ENCODE results near the gene AAGAB.
A peak's percentile ranks its signal among the peaks of the same experiment; 100 is the strongest.

Gene AAGAB

DNA sequence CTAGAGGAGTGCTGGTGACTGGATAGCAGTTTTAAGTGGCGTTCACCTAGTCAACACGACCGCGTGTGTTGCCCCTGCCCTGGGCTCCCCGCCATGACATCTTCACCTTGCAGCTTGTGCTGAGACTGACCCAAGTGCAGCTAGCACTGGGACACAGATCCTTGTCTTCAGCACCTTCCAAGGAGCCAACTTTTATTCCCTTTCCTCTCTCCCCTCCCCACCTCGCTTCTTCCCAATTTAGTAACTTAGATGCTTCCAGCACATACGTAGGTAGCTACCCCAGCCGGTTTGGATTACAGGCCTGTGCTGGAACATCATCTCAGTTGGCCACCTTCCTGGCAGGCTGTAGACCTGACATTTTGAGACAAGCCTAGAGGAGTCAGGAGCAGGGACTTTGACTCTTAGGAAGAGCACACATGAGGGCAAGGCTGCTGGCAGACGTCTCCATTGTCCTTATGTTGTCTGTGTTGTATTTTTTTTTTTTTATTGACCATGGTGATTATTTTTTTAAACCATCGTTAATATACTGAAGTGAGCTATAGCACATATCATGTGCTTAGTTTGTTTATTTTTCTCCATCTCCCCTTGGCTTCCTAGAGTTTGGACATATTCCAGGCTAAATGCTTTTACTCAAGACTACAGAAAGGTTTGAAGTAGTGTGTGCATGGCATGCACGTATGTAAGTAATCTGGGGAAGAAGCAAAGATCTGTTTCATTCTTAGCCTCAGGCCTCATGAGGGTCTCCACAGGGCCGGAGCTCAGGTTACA is 61.1 kb downstream of the AAGAB start:
- peak overlapping the region; percentile 67 for H3K27ac ChIP-seq (ENCODE audit: low read depth, low read length)
- H3K9ac ChIP-seq (ENCODE audit: low read length): no peak overlapping the region
- H3K36me3 ChIP-seq (ENCODE audit: insufficient read depth, low read length): peaks cover 36% of the 10 kb centered on the region
- no peak overlapping the region for H3K4me3 ChIP-seq (ENCODE audit: low read depth in 1 of 2, low read length in 2 of 2)
- peaks cover 43% of the 10 kb centered on the region for H3K4me1 ChIP-seq (ENCODE audit: insufficient read depth, low read length)
- no peaks in the 10 kb centered on the region for H3K27me3 ChIP-seq (ENCODE audit: control insufficient read depth in 1 of 2, insufficient read depth in 2 of 2, low read length in 2 of 2)
- no peaks in the 10 kb centered on the region for H3K9me3 ChIP-seq (ENCODE audit: low read length)

DNA sequence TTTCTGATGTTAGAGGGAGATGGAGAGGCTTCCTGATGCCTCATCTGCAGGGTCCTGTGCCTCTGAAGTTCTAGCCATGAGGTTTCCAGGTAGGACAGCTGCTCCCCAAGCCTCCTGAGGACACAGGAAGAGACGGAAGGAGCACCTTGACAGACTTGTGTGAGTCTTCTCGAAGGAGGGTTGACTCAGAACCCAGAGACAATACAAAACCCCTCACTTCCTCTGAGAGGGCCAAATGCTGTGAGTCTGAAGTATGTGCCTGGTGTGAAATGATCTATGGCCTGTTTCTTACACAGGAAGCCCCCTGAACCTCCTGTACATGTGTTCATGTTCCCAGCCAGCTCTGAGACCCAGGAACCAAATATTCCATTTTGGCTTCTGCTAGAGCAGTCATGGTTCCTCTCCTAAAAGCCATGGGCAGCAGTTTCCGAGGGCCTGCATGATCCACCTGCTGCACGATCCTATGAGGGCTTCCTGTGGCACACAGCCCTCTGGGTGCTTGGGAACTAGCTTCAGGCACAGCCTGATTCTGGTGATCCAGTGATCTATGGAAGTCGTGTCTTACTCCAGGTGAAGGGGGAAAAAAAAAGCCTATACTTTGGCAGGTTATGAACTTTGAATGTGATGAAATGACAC is 62.2 kb downstream of the AAGAB start:
- Histone ChIP-seq H3K27me3 (ENCODE audit: control insufficient read depth in 1 of 2, insufficient read depth in 2 of 2, low read length in 2 of 2) (no peaks in the 10 kb centered on the region), H3K27ac (ENCODE audit: low read depth, low read length) (no peak overlapping the region), H3K9me3 (ENCODE audit: low read length) (no peaks in the 10 kb centered on the region), H3K9ac (ENCODE audit: low read length) (no peak overlapping the region), H3K4me1 (ENCODE audit: insufficient read depth, low read length) (peaks cover 53% of the 10 kb centered on the region), H3K4me3 (ENCODE audit: low read depth in 1 of 2, low read length in 2 of 2) (no peak overlapping the region), H3K36me3 (ENCODE audit: insufficient read depth, low read length) (peaks cover 40% of the 10 kb centered on the region)

DNA sequence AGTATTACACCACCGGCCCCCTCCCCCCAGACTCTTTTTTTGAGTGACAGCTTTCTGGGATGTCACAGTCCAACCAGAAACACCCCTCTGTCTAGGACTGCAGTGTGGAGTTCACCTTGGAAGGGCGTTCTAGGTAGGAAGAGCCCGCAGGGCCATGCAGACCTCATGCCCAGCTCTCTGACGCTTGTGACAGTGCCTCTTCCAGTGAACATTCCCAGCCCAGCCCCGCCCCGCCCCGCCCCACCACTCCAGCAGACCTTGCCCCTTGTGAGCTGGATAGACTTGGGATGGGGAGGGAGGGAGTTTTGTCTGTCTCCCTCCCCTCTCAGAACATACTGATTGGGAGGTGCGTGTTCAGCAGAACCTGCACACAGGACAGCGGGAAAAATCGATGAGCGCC is 63.6 kb downstream of the AAGAB start:
- Histone ChIP-seq H3K9me3 (ENCODE audit: low read length) (no peaks in the 10 kb centered on the region), H3K27ac (ENCODE audit: low read depth, low read length) (no peak overlapping the region), H3K27me3 (ENCODE audit: control insufficient read depth in 1 of 2, insufficient read depth in 2 of 2, low read length in 2 of 2) (no peaks in the 10 kb centered on the region), H3K4me3 (ENCODE audit: low read depth in 1 of 2, low read length in 2 of 2) (no peak overlapping the region), H3K4me1 (ENCODE audit: insufficient read depth, low read length) (peaks cover 68% of the 10 kb centered on the region), H3K9ac (ENCODE audit: low read length) (no peak overlapping the region), H3K36me3 (ENCODE audit: insufficient read depth, low read length) (peaks cover 40% of the 10 kb centered on the region)

DNA sequence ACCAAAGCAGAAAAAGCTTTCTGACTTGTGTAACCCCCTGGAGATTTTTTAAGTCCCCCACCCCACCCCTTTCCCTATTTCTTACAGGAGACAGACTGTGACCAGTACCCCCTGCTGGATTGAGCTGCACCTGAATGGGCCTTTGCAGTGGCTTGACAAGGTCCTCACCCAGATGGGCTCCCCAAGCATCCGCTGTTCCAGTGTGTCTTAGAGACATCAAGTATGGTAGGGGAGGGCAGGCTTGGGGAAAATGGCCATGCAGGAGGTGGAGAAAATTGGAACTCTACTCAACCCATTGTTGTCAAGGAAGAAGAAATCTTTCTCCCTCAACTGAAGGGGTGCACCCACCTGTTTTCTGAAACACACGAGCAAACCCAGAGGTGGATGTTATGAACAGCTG is 64.1 kb downstream of the AAGAB start:
- Histone ChIP-seq H3K36me3 (ENCODE audit: insufficient read depth, low read length) (peaks cover 38% of the 10 kb centered on the region), H3K27me3 (ENCODE audit: control insufficient read depth in 1 of 2, insufficient read depth in 2 of 2, low read length in 2 of 2) (no peaks in the 10 kb centered on the region), H3K4me3 (ENCODE audit: low read depth in 1 of 2, low read length in 2 of 2) (no peak overlapping the region), H3K4me1 (ENCODE audit: insufficient read depth, low read length) (peaks cover 73% of the 10 kb centered on the region), H3K9me3 (ENCODE audit: low read length) (no peaks in the 10 kb centered on the region), H3K9ac (ENCODE audit: low read length) (no peak overlapping the region), H3K27ac (ENCODE audit: low read depth, low read length) (peak overlapping the region; percentile 13)

DNA sequence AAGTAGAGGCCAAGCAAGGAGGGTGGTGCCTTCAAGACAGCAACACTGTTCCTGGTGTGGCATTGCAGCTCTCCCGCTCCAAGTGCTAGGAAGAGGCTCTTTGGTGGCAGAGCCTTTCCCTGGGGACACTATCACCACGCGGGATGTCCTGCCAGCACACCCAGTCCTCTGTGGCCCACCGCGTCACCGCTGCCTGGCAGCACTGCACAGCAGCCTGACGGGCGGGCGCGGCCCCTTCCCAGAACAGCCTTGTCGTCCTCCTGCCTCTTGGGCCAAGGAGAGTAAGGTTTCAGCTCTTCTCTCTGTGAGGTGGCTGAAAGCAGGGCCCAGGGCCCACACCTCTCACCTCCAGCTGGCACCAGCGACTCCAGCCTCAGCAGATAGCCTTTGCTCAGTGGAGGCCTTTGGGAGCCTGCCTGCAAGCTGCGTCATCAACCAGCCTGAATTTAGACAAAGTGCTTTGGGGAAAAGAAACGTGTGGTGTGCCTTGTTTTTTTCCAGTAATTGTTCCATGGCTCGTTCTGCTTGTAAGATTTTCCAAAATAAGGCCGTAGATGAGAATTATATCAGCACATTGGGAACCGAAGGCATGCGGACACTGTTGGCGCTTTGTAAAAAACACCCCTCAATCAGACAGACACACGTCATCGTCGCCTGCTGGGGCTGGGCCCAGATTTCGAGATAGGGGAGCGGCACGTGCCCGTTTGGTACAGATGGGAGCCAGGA is 65.0 kb downstream of the AAGAB start:
- peak overlapping the region; percentile 82 for H3K27ac ChIP-seq (ENCODE audit: low read depth, low read length)
- no peak overlapping the region for H3K9ac ChIP-seq (ENCODE audit: low read length)
- H3K4me1 ChIP-seq (ENCODE audit: insufficient read depth, low read length): peaks cover 76% of the 10 kb centered on the region
- H3K9me3 ChIP-seq (ENCODE audit: low read length): no peaks in the 10 kb centered on the region
- peaks cover 39% of the 10 kb centered on the region for H3K36me3 ChIP-seq (ENCODE audit: insufficient read depth, low read length)
- no peaks in the 10 kb centered on the region for H3K27me3 ChIP-seq (ENCODE audit: control insufficient read depth in 1 of 2, insufficient read depth in 2 of 2, low read length in 2 of 2)
- no peak overlapping the region for H3K4me3 ChIP-seq (ENCODE audit: low read depth in 1 of 2, low read length in 2 of 2)

DNA sequence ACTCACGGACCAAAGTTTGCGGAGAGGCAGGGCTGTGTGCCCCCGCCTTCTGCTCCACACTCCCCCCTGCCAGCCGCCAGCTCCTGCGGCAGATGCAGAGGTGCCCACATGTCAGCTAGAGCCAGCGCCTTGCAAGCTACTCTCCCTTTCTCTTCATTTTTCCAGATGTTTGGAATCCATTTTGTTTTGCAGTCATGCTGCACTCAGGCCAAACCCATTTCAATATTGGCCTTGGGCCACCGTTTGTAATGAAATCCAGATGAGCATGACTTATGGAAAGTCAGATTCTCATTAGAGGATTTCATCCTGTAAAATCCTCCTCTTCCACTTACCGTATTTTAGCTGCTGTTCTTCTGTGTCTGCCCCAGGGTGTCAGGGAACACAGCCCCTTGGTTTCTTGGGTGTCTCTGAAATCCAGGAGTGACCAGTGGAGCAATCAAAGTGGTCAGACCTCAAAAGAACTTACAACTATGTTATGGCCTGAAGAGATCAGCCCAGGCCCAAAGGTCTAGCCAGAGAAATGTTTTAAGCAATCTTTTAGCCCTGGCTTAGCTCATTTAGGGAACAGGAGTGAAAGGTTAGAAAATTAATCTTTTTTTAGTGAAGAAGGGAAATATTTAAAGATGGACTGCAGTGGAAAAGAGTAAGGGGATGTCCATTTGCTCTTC is 65.8 kb downstream of the AAGAB start:
- H3K4me1 ChIP-seq (ENCODE audit: insufficient read depth, low read length): peaks cover 77% of the 10 kb centered on the region

DNA sequence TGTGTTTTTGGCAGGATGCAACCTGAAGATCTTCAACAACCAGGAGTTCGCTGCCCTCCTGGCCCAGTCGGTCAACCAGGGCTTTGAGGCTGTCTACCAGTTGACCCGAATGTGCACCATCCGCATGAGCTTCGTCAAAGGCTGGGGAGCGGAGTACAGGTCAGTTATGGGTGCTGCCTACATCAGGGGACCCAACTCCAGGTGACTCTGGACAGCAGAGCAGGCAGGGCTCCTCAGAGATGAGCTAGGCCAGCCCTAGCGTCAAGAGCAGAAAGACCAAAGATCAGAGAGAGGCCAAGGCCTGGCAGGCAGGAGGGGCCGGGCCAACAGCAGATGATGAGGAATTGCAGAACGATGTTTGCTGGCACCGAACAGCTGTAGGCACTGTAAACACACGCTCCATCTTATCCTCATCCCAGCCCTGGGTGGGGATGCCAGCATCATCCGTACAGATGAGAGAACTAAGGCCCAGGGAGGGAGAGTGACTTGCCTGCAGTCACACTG is 67.1 kb downstream of the AAGAB start:
- no peak overlapping the region for H3K27ac ChIP-seq (ENCODE audit: low read depth, low read length)
- H3K36me3 ChIP-seq (ENCODE audit: insufficient read depth, low read length): peaks cover 37% of the 10 kb centered on the region
- H3K27me3 ChIP-seq (ENCODE audit: control insufficient read depth in 1 of 2, insufficient read depth in 2 of 2, low read length in 2 of 2): no peaks in the 10 kb centered on the region
- peaks cover 65% of the 10 kb centered on the region for H3K4me1 ChIP-seq (ENCODE audit: insufficient read depth, low read length)
- H3K9me3 ChIP-seq (ENCODE audit: low read length): no peaks in the 10 kb centered on the region
- H3K4me3 ChIP-seq (ENCODE audit: low read depth in 1 of 2, low read length in 2 of 2): no peak overlapping the region
- H3K9ac ChIP-seq (ENCODE audit: low read length): no peak overlapping the region

More for the DNA sequence above, 65.8 kb downstream of the AAGAB start:
- Histone ChIP-seq H3K9ac (ENCODE audit: low read length) (no peak overlapping the region), H3K4me3 (ENCODE audit: low read depth in 1 of 2, low read length in 2 of 2) (no peak overlapping the region), H3K27ac (ENCODE audit: low read depth, low read length) (peak overlapping the region; percentile 82), H3K27me3 (ENCODE audit: control insufficient read depth in 1 of 2, insufficient read depth in 2 of 2, low read length in 2 of 2) (no peaks in the 10 kb centered on the region), H3K9me3 (ENCODE audit: low read length) (no peaks in the 10 kb centered on the region), H3K36me3 (ENCODE audit: insufficient read depth, low read length) (peaks cover 39% of the 10 kb centered on the region)

DNA sequence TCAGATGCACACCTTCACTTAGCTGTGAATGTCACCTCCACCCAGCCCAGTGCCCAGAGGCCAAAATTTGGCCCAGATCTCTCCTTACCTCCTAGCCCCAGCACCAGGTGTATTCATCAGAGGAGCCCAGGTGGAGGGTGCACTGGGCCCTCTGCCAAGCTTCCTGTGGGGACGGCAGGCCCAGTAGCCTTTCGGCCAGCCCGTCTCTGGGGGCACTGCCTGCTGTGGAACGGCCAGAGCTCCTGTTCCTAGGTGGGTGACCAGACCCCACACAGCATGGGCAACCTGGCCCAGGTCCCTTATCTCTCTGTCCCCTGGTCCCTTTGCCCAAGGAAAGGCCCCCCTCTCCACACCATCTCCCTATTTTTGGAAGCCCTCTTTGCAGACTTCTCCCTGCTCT is 67.8 kb downstream of the AAGAB start:
- peaks cover 30% of the 10 kb centered on the region for H3K36me3 ChIP-seq (ENCODE audit: insufficient read depth, low read length)
- no peak overlapping the region for H3K9ac ChIP-seq (ENCODE audit: low read length)
- no peak overlapping the region for H3K4me3 ChIP-seq (ENCODE audit: low read depth in 1 of 2, low read length in 2 of 2)
- peak overlapping the region; percentile 2 for H3K27ac ChIP-seq (ENCODE audit: low read depth, low read length)
- H3K27me3 ChIP-seq (ENCODE audit: control insufficient read depth in 1 of 2, insufficient read depth in 2 of 2, low read length in 2 of 2): no peaks in the 10 kb centered on the region
- H3K4me1 ChIP-seq (ENCODE audit: insufficient read depth, low read length): peaks cover 63% of the 10 kb centered on the region
- no peaks in the 10 kb centered on the region for H3K9me3 ChIP-seq (ENCODE audit: low read length)

DNA sequence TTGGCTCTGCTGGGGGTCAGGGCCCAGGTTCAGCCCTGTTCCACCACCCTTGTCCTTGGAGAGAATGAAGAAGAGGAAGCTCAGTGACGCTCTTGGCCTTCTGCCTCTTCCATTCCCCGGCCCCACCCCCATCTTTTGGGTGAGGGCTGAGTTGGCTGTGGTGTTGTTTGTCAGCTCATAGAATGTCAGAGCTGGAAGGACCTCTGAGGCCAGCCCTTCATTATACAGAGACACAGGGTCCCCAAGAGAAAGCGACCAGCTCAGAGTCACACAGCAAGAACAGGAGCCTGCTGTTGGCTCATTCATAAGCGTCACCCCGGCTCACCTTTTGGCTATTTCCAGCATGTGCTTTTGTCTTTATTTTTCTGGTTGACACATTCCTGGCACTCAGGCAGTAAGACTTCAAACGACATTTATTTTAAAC is 68.2 kb downstream of the AAGAB start:
- no peak overlapping the region for H3K9ac ChIP-seq (ENCODE audit: low read length)

DNA sequence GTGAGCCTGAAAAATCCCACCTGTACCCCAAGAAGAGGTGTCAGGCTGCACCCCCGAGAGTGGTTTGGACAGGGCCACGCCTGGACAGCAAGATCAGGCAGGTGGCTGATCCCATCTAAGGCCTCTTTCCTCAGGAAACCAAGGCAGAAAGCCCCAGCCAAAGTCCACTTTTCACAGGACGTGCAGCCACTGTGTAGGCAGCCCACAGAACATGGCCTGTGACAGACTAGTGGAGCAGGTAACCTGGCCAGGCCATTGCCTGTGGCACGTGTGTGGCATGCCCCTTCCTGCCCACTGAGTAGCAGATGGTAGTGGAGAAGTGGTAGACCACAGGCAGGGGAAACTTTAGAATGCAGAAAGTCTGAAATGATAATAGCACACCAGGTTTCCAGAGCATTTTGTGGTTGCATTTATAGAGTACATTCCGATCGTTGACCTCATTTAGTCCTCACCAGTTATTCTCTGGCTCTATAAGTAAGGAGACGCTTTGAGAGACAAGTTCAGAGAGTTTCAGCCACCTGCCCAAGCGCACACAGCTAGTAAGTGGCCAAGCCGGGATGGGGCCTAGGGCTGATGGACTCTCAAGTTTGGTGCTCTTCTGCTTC is 68.7 kb downstream of the AAGAB start:
- Histone ChIP-seq H3K4me3 (ENCODE audit: low read depth in 1 of 2, low read length in 2 of 2) (no peak overlapping the region), H3K9ac (ENCODE audit: low read length) (no peak overlapping the region), H3K9me3 (ENCODE audit: low read length) (no peaks in the 10 kb centered on the region), H3K27me3 (ENCODE audit: control insufficient read depth in 1 of 2, insufficient read depth in 2 of 2, low read length in 2 of 2) (no peaks in the 10 kb centered on the region), H3K4me1 (ENCODE audit: insufficient read depth, low read length) (peaks cover 63% of the 10 kb centered on the region), H3K27ac (ENCODE audit: low read depth, low read length) (peak overlapping the region; percentile 2), H3K36me3 (ENCODE audit: insufficient read depth, low read length) (peaks cover 22% of the 10 kb centered on the region)

More for the DNA sequence above, 68.2 kb downstream of the AAGAB start:
- Histone ChIP-seq H3K27me3 (ENCODE audit: control insufficient read depth in 1 of 2, insufficient read depth in 2 of 2, low read length in 2 of 2) (no peaks in the 10 kb centered on the region), H3K4me1 (ENCODE audit: insufficient read depth, low read length) (peaks cover 63% of the 10 kb centered on the region), H3K4me3 (ENCODE audit: low read depth in 1 of 2, low read length in 2 of 2) (no peak overlapping the region), H3K9me3 (ENCODE audit: low read length) (no peaks in the 10 kb centered on the region), H3K27ac (ENCODE audit: low read depth, low read length) (peak overlapping the region; percentile 2), H3K36me3 (ENCODE audit: insufficient read depth, low read length) (peaks cover 25% of the 10 kb centered on the region)

DNA sequence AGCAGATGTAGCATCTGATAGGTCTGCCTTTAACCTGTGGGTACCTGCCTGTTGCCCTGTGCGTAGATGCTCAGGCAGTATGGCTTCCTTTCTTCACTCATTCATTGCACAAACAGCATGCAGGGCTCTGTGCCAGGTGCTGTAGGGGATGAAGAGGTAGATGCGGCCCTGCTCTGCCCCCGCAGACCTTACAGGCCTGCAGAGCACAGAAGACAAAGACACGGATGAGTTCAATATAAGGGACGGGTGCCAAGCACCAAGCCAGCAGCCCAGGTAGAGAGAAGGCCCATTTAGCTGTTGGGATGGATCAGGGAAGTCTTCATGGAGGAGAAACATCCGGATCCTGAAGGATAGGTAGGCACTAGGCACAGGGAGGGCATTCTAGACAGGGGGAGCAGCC is 69.4 kb downstream of the AAGAB start:
- H3K27ac ChIP-seq (ENCODE audit: low read depth, low read length): no peak overlapping the region
- H3K9ac ChIP-seq (ENCODE audit: low read length): no peak overlapping the region

More for the DNA sequence above, 69.4 kb downstream of the AAGAB start:
- no peaks in the 10 kb centered on the region for H3K9me3 ChIP-seq (ENCODE audit: low read length)
- no peaks in the 10 kb centered on the region for H3K27me3 ChIP-seq (ENCODE audit: control insufficient read depth in 1 of 2, insufficient read depth in 2 of 2, low read length in 2 of 2)
- no peak overlapping the region for H3K4me3 ChIP-seq (ENCODE audit: low read depth in 1 of 2, low read length in 2 of 2)
- peaks cover 15% of the 10 kb centered on the region for H3K36me3 ChIP-seq (ENCODE audit: insufficient read depth, low read length)
- H3K4me1 ChIP-seq (ENCODE audit: insufficient read depth, low read length): peaks cover 56% of the 10 kb centered on the region
